Measurements from ENCODE around the gene ADRA1B. TPM values are rescaled to one million over a fixed set of nuclear protein-coding genes. Genes with fewer than 3 reads are reported as not detected.

The ADRA1B gene
- total and polyA plus RNA-seq, 2 donors (not counting 3 experiments of a cell fraction or from before 2014, with no cell fraction given): 0.77 TPM; not detected in 1

GRCh38 chr5:159995907-159996306 is 79.6 kb downstream of the ADRA1B start:
- ChIA-PET CTCF (no interaction called here), POLR2A (no interaction called here)
- TF ChIP-seq GATA2 (IDR thresholded peaks at IDR 0.05; ENCODE audit: insufficient read depth, insufficient read length, low read depth, low read length): no peak
- TF ChIP-seq, protein P1, sequence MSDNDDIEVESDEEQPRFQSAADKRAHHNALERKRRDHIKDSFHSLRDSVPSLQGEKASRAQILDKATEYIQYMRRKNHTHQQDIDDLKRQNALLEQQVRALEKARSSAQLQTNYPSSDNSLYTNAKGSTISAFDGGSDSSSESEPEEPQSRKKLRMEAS (IDR thresholded peaks at IDR 0.05; ENCODE audit: insufficient read depth, insufficient read length): no peak
- no peak for TF ChIP-seq EZH2 (IDR thresholded peaks at IDR 0.05; ENCODE audit: borderline replicate concordance, low read depth, low read length, severe bottlenecking)
- TF ChIP-seq FOS (IDR thresholded peaks at IDR 0.05; ENCODE audit: borderline replicate concordance, insufficient read depth, low read length): no peak
- no peak for TF ChIP-seq POLR2AphosphoS5 (IDR thresholded peaks at IDR 0.05; ENCODE audit: insufficient read depth, low read depth, low read length)
- TF ChIP-seq POLR2A (IDR thresholded peaks at IDR 0.05; ENCODE audit: low read depth, low read length): no peak
- TF ChIP-seq MYC (IDR thresholded peaks at IDR 0.05; ENCODE audit: low read depth, low read length): no peak
- TF ChIP-seq, protein P2, sequence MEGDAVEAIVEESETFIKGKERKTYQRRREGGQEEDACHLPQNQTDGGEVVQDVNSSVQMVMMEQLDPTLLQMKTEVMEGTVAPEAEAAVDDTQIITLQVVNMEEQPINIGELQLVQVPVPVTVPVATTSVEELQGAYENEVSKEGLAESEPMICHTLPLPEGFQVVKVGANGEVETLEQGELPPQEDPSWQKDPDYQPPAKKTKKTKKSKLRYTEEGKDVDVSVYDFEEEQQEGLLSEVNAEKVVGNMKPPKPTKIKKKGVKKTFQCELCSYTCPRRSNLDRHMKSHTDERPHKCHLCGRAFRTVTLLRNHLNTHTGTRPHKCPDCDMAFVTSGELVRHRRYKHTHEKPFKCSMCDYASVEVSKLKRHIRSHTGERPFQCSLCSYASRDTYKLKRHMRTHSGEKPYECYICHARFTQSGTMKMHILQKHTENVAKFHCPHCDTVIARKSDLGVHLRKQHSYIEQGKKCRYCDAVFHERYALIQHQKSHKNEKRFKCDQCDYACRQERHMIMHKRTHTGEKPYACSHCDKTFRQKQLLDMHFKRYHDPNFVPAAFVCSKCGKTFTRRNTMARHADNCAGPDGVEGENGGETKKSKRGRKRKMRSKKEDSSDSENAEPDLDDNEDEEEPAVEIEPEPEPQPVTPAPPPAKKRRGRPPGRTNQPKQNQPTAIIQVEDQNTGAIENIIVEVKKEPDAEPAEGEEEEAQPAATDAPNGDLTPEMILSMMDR (IDR thresholded peaks at IDR 0.05; ENCODE audit: extremely low read depth in 1 of 2, insufficient read depth in 1 of 2, low read depth in 1 of 2, low read length in 2 of 2): no peak
- no peak for TF ChIP-seq JUN (IDR thresholded peaks at IDR 0.05; ENCODE audit: borderline replicate concordance, insufficient read depth, insufficient read length, low read depth)
- Histone ChIP-seq H3K9me1 (replicated peaks; ENCODE audit: control insufficient read depth, extremely low read depth, insufficient read depth, low read length) (no peaks in the 10 kb centered on the region), H3K27me3 (ENCODE audit: control insufficient read depth in 2 of 2, insufficient read depth in 2 of 2, low read length in 2 of 2) (peaks cover 7 to 12% of the 10 kb centered on the region in 2 experiments), H3K9me3 (replicated peaks; ENCODE audit: control insufficient read depth, insufficient read depth, low read length) (no peaks in the 10 kb centered on the region), H3K79me2 (ENCODE audit: control insufficient read depth, insufficient read depth, low read length) (no peaks in the 10 kb centered on the region), H3K27ac (ENCODE audit: insufficient read depth, low read depth, low read length) (no peak overlapping the region), H3K4me2 (ENCODE audit: insufficient read depth, low read length) (no peak overlapping the region), H4K20me1 (replicated peaks; ENCODE audit: control insufficient read depth, extremely low read depth, insufficient read depth, low read length) (no peaks in the 10 kb centered on the region), H3K4me3 (replicated peaks in 1 of 3; ENCODE audit: insufficient read depth in 1 of 3, low read depth in 1 of 3, low read length in 3 of 3) (no peak overlapping the region), H3K4me1 (ENCODE audit: control insufficient read depth, extremely low read depth, insufficient read depth, low read length) (no peaks in the 10 kb centered on the region), H2AFZ (ENCODE audit: low read depth, low read length) (no peak overlapping the region), H3K9ac (replicated peaks; ENCODE audit: extremely low read depth, insufficient read depth, low read length) (no peak overlapping the region), H3K36me3 (ENCODE audit: control insufficient read depth in 2 of 2, extremely low read depth in 1 of 2, insufficient read depth in 2 of 2, low read length in 2 of 2) (no peaks in the 10 kb centered on the region)
- FAIRE-seq: no peak
- intact Hi-C loops (cut with micrococcal nuclease) (no loop called here), dilution Hi-C loops (cut with MboI; ENCODE audit: extremely low pct_ligation_motif_present, low sequenced_read_pairs) (no loop called here)
- DNase-seq (ENCODE audit: low read depth, low spot score): no peak
- no TSS peak for BruUV-seq (replicated peaks)
